Natural killer cell treated with Interleukin-12 subunit alpha and Interleukin-12 subunit beta and Interleukin-15 and Interleukin-18, amount 100 ng/mL, for 72 hours (primary cell): ENCODE measurements around the gene EIF3F. TPM values are rescaled to one million over a fixed set of nuclear protein-coding genes. Genes with fewer than 3 reads are reported as not detected.

Source experiments
- ATAC-seq, 2 donors: fragments of 150-1000 bp; cut with Tn5 transposase in 1 of 2; sonication (Bioruptor Pico), chemical (Tn5 transposase) in 1 of 2; 2 replicates each; pipeline ENCODE4 v1.10.0; 2021
- DNase-seq: peaks from one replicate; pipeline ENCODE4 v3.0.0; 2022; ENCODE audit warnings: low spot score
- H3K27ac Mint-ChIP-seq, 2 donors: 1 replicate in 1 of 2; 2 replicates in 1 of 2; pipeline ENCODE4 v1.8.0; 2022; ENCODE audit warnings: mixed read lengths in 2 of 2, mild to moderate bottlenecking in 1 of 2, moderate library complexity in 1 of 2
- H3K27me3 Mint-ChIP-seq, 2 donors: 1 replicate in 1 of 2; 2 replicates in 1 of 2; pipeline ENCODE4 v1.8.0; 2022; ENCODE audit warnings: mixed read lengths in 2 of 2
- H3K36me3 Mint-ChIP-seq: one replicate; pipeline ENCODE4 v1.8.0; 2022; ENCODE audit warnings: mixed read lengths
- H3K4me1 Mint-ChIP-seq, 2 donors: 1 replicate in 1 of 2; 2 replicates in 1 of 2; pipeline ENCODE4 v1.8.0; 2022; ENCODE audit warnings: low read depth in 2 of 2, mixed read lengths in 2 of 2, mild to moderate bottlenecking in 1 of 2
- H3K4me3 Mint-ChIP-seq: one replicate; pipeline ENCODE4 v1.8.0; 2022; ENCODE audit warnings: mixed read lengths
- H3K9me3 Mint-ChIP-seq: 2 replicates; pipeline ENCODE4 v1.8.0; 2022; ENCODE audit warnings: mixed read lengths
- total RNA-seq, 2 donors: library from RNA; stranded (reverse); gene quantifications; one replicate each; pipeline ENCODE4 v1.2.3, GENCODE V29; 2022

The EIF3F gene
- total RNA-seq, 2 donors from 2014 or later = 186 to 208 TPM

- H3K9me3 Mint-ChIP-seq = no peaks in the 10 kb centered on the region
- DNase-seq (no peak), ATAC-seq (peak; percentile 58 to 74)
- no peak overlapping the region for H3K4me3 Mint-ChIP-seq
- H3K27me3 Mint-ChIP-seq = peaks cover 19 to 27% of the 10 kb centered on the region in 2 donors
- H3K36me3 Mint-ChIP-seq = no peaks in the 10 kb centered on the region
- no peak overlapping the region for H3K27ac Mint-ChIP-seq
- peaks cover 5 to 9% of the 10 kb centered on the region in 2 donors for H3K4me1 Mint-ChIP-seq
Observed at GRCh38 chr11:8033305-8034105, 46.4 kb downstream of the EIF3F start.

GRCh38 chr11:8034106-8034585 lies 47.0 kb downstream of the EIF3F start:
- ATAC-seq (no peak), DNase-seq (no peak)
- Mint-ChIP-seq H3K36me3 (no peaks in the 10 kb centered on the region), H3K4me3 (no peak overlapping the region), H3K9me3 (no peaks in the 10 kb centered on the region), H3K27ac (no peak overlapping the region), H3K27me3 (peaks cover 19 to 26% of the 10 kb centered on the region in 2 donors), H3K4me1 (peaks cover 5 to 9% of the 10 kb centered on the region in 2 donors)

GRCh38 chr11:8034604-8035190 lies 47.6 kb downstream of the EIF3F start:
- Mint-ChIP-seq H3K4me1 (peaks cover 5 to 9% of the 10 kb centered on the region in 2 donors), H3K27ac (no peak overlapping the region), H3K36me3 (no peaks in the 10 kb centered on the region), H3K9me3 (no peaks in the 10 kb centered on the region), H3K4me3 (no peak overlapping the region), H3K27me3 (peaks cover 18 to 26% of the 10 kb centered on the region in 2 donors)
- no peak for DNase-seq
- no peak for ATAC-seq

- no peak for DNase-seq
- peaks cover 15 to 26% of the 10 kb centered on the region in 2 donors for H3K27me3 Mint-ChIP-seq
- no peak overlapping the region for H3K27ac Mint-ChIP-seq
- H3K4me1 Mint-ChIP-seq = peaks cover 5 to 9% of the 10 kb centered on the region in 2 donors
- no peak overlapping the region for H3K4me3 Mint-ChIP-seq
- H3K36me3 Mint-ChIP-seq = no peaks in the 10 kb centered on the region
- no peak for ATAC-seq
- H3K9me3 Mint-ChIP-seq = no peaks in the 10 kb centered on the region
Observed at GRCh38 chr11:8035200-8035855, 48.2 kb downstream of the EIF3F start.

GRCh38 chr11:8036002-8036802 lies 49.1 kb downstream of the EIF3F start:
- Mint-ChIP-seq H3K36me3 (no peaks in the 10 kb centered on the region), H3K4me1 (peaks cover 5 to 9% of the 10 kb centered on the region in 2 donors), H3K27ac (no peak overlapping the region), H3K9me3 (no peaks in the 10 kb centered on the region), H3K27me3 (peaks cover 12 to 21% of the 10 kb centered on the region in 2 donors), H3K4me3 (no peak overlapping the region)
- DNase-seq (no peak), ATAC-seq (no peak)

DNA sequence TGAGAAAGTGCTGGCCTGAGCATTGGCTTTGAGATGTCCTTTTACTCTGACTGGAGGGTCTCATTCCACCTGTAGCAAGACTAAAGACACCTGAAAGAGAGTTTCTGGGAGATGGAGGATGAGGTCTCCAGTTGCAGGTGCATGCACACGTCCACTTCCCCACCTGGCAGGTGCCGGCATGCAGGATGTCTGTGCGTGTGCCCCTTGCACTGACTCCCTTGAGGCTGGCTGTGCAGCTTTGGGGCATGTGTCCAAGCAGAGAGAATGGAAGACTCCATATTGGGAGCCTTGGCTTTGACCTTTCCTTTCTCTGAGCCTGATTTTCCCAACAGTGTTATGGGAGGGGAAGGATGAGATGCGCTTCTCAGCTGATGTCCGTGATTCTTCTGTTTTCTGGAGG lies 49.8 kb downstream of the EIF3F start:
- no peak for DNase-seq
- Mint-ChIP-seq H3K9me3 (no peaks in the 10 kb centered on the region), H3K4me1 (peaks cover 5 to 9% of the 10 kb centered on the region in 2 donors), H3K36me3 (no peaks in the 10 kb centered on the region), H3K27ac (no peak overlapping the region), H3K27me3 (peaks cover 19 to 25% of the 10 kb centered on the region in 2 donors), H3K4me3 (no peak overlapping the region)
- no peak for ATAC-seq

DNA sequence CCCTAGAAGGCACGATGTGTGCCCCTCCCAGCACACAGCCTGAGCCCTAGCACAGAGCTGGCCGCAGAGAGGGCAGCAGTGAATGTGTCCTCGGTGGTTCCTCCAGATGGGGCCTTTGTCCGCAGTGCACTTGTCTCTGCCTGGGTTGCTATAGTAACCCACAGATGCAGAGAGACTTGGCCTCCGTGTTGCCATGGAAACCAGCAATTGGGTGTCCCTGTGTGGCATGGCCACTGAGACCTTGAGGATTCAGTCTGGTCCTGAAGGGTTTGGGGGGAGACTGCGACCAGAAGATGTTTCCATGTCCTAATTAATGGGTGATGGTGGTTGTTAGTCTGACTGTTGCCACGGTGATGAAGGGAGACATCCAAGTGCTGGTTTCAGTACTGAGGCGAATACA lies 51.3 kb downstream of the EIF3F start:
- Mint-ChIP-seq H3K27me3 (peaks cover 11 to 19% of the 10 kb centered on the region in 2 donors), H3K4me1 (peaks cover 0 to under 1% of the 10 kb centered on the region in 2 donors), H3K4me3 (no peak overlapping the region), H3K9me3 (no peaks in the 10 kb centered on the region), H3K36me3 (no peaks in the 10 kb centered on the region), H3K27ac (no peak overlapping the region)
- no peak for DNase-seq
- ATAC-seq = no peak

DNA sequence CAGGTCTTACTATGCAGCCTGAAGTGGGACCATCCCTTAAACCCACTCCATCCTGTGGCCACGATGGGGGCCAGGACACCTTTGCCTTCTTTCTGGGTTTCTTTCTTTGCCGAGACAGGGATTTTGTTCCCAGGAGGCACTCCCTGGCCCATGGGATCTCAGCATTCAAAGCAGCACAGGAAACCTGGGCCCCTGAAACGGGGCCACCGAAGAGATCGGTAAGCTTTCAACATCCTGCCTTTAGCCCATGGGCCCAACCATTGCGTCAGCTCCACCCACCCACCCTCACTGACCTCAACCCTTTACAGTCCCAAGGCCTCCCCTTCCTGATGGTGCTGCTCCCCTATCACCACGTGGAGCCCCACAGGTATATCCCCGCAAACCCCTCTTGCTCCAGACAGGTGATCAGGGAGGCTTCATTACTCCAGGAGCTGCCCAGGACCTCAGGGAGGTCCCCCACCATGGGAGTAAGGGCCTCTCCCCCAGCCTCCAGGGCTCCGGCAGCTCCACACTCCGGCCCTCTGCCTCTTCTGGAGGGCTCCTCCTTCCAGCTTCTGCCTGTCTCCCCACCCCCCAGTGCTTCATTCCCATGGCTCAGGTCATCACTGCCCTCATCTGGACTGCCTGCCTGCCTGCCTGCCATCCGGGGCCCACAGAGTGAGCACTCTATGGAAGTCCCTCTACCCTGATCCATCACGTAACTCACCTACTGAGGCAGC lies 51.8 kb downstream of the EIF3F start:
- ATAC-seq (no peak), DNase-seq (no peak)
- Mint-ChIP-seq H3K4me3 (no peak overlapping the region), H3K27ac (no peak overlapping the region), H3K36me3 (no peaks in the 10 kb centered on the region), H3K9me3 (no peaks in the 10 kb centered on the region), H3K4me1 (no peaks in the 10 kb centered on the region), H3K27me3 (peaks cover 11 to 18% of the 10 kb centered on the region in 2 donors)

DNA sequence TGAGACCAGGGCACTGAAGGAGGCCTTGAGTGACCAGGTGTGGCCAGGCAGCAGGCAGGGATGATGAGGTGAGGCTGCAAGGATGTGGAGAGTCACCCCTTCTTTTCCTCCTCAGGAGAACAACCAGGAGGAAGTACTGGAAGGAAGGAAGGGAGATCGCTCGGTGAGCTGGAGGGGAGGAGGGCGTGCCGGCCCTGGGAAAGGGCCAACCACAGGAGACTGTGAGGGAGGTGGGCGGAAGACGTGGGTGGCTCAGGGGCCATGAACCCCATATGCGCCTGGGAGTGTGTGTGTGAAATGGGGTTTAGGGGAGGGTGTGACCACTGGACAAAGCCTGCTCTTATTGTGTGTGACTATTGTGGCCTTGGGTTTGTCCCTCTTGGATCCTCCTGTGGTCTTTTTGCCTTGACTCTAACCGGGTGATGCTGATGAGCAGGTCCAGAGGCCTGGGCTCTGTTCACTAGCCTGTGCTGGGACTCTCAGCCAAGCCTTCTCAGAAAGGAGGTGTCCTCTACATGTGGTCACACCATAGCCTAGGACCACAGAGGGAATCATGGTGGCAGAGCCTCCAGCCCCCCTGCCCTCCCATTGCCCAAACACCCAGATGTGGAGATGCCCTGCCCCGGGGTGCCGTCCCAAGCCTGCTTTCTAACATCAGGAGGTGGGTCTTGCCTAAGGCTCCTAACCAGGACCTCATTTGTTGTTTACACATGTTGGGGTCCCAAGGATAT lies 52.6 kb downstream of the EIF3F start:
- H3K4me3 Mint-ChIP-seq = no peak overlapping the region
- ATAC-seq (no peak), DNase-seq (no peak)
- H3K4me1 Mint-ChIP-seq = no peaks in the 10 kb centered on the region
- H3K27ac Mint-ChIP-seq = no peak overlapping the region
- H3K36me3 Mint-ChIP-seq = no peaks in the 10 kb centered on the region
- H3K9me3 Mint-ChIP-seq = no peaks in the 10 kb centered on the region
- peaks cover 14 to 25% of the 10 kb centered on the region in 2 donors for H3K27me3 Mint-ChIP-seq

- ATAC-seq = no peak
- Mint-ChIP-seq H3K27me3 (peaks cover 18 to 25% of the 10 kb centered on the region in 2 donors), H3K9me3 (no peaks in the 10 kb centered on the region), H3K4me3 (no peak overlapping the region), H3K4me1 (no peaks in the 10 kb centered on the region), H3K27ac (no peak overlapping the region), H3K36me3 (no peaks in the 10 kb centered on the region)
- DNase-seq = no peak
Observed at GRCh38 chr11:8040261-8040920, 53.3 kb downstream of the EIF3F start.

DNA sequence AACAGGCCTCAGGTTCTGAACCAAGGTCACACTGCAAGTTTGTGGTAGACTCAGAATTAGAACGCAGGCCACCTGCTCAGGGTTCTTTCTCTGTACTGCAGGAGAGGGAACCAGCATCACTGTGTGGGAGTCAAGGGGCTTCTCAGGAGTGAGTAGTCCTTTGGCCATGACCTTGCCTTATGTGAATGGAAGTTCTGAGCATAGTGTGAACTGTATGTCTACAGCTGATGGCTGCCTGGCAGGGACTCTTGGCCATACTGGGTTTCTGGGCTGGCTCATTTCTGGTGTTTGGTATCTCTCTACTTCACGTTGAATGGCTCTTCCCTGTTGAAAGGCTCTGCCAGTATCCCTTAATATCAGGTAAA lies 53.8 kb downstream of the EIF3F start:
- ATAC-seq (no peak), DNase-seq (no peak)
- Mint-ChIP-seq H3K27me3 (peaks cover 18 to 27% of the 10 kb centered on the region in 2 donors), H3K27ac (no peak overlapping the region), H3K4me3 (no peak overlapping the region), H3K36me3 (no peaks in the 10 kb centered on the region), H3K4me1 (no peaks in the 10 kb centered on the region), H3K9me3 (no peaks in the 10 kb centered on the region)

GRCh38 chr11:8041576-8041975 lies 54.4 kb downstream of the EIF3F start:
- no peak for ATAC-seq
- DNase-seq = no peak
- H3K4me3 Mint-ChIP-seq = no peak overlapping the region

More at GRCh38 chr11:8041576-8041975, 54.4 kb downstream of the EIF3F start:
- H3K4me1 Mint-ChIP-seq = no peaks in the 10 kb centered on the region
- H3K9me3 Mint-ChIP-seq = no peaks in the 10 kb centered on the region
- no peaks in the 10 kb centered on the region for H3K36me3 Mint-ChIP-seq
- H3K27ac Mint-ChIP-seq = no peak overlapping the region
- H3K27me3 Mint-ChIP-seq = peaks cover 21 to 34% of the 10 kb centered on the region in 2 donors
